Mesenchymal stem cell (in vitro differentiated cells and primary cell): ENCODE data around the gene RBBP8. TPM values are rescaled to one million over a fixed set of nuclear protein-coding genes. Genes with fewer than 3 reads are reported as not detected.
"Not testable (repeated sequence)": the region's sequence is repeated elsewhere in the genome, so short reads cannot be mapped to it uniquely, and the experiment has no call there.

Experiments used
- DNase-seq: peaks from one replicate; pipeline ENCODE4 v3.0.0-alpha.2; 2013
- H2AFZ ChIP-seq: one replicate; pipeline ENCODE4 v1.6.1; 2013; ENCODE audit warnings: low read depth, mild to moderate bottlenecking, control low read depth, inconsistent platforms, low read length, moderate library complexity
- H2AK5ac ChIP-seq: 2 replicates; pipeline ENCODE4 v1.6.1; 2013; ENCODE audit warnings: low read length, moderate library complexity, mild to moderate bottlenecking, inconsistent platforms; ENCODE audit not compliant: severe bottlenecking
- H2BK120ac ChIP-seq: one replicate; pipeline ENCODE4 v1.6.1; 2013; ENCODE audit warnings: low read depth, mild to moderate bottlenecking, inconsistent platforms, low read length, moderate library complexity
- H2BK12ac ChIP-seq, 2 experiments: one replicate each; pipeline ENCODE4 v1.6.1; 2013; ENCODE audit warnings: inconsistent platforms in 2 of 2, low read length in 2 of 2, mild to moderate bottlenecking in 2 of 2, moderate library complexity in 2 of 2, control low read depth in 1 of 2
- H2BK15ac ChIP-seq: one replicate; pipeline ENCODE4 v1.6.1; 2013; ENCODE audit warnings: mild to moderate bottlenecking, low read depth, inconsistent platforms; ENCODE audit not compliant: poor library complexity, severe bottlenecking
- H2BK5ac ChIP-seq: 2 replicates; pipeline ENCODE4 v1.6.1; 2013; ENCODE audit warnings: low read depth, mild to moderate bottlenecking, low read length, control low read depth, inconsistent platforms; ENCODE audit not compliant: poor library complexity, severe bottlenecking
- H3K14ac ChIP-seq, 2 experiments: one replicate each; pipeline ENCODE4 v1.6.1; 2013; ENCODE audit warnings: inconsistent platforms in 2 of 2, low read length in 2 of 2, control low read depth in 1 of 2, mild to moderate bottlenecking in 1 of 2, moderate library complexity in 1 of 2
- H3K18ac ChIP-seq, 2 experiments: one replicate each; pipeline ENCODE4 v1.6.1; 2013; ENCODE audit warnings: inconsistent platforms in 2 of 2, low read length in 2 of 2, control low read depth in 1 of 2, low read depth in 1 of 2, mild to moderate bottlenecking in 1 of 2
- H3K23ac ChIP-seq, 2 experiments: one replicate each; pipeline ENCODE4 v1.6.1; 2013; ENCODE audit warnings: inconsistent platforms in 2 of 2, low read length in 2 of 2, mild to moderate bottlenecking in 2 of 2, moderate library complexity in 2 of 2, control low read depth in 1 of 2
- H3K27ac ChIP-seq: 2 replicates; pipeline ENCODE4 v1.5.1; 2013; ENCODE audit warnings: mild to moderate bottlenecking, moderate library complexity, low read length, control low read depth, inconsistent platforms; ENCODE audit not compliant: poor library complexity, severe bottlenecking
- H3K27me3 ChIP-seq, 2 experiments: 2 replicates each; pipeline versions ENCODE4 v1.6.1 to v1.7.0; 2013; ENCODE audit warnings: low read length in 2 of 2, mild to moderate bottlenecking in 2 of 2, moderate library complexity in 2 of 2, control low read depth in 1 of 2, inconsistent platforms in 1 of 2; ENCODE audit not compliant: control insufficient read depth in 1 of 2, insufficient read depth in 1 of 2
- H3K36me3 ChIP-seq, 2 experiments: 2 replicates each; pipeline versions ENCODE4 v1.6.1 to v1.7.0; 2013; ENCODE audit warnings: low read length in 2 of 2, control low read depth in 1 of 2, inconsistent platforms in 1 of 2, low read depth in 1 of 2, mild to moderate bottlenecking in 1 of 2; ENCODE audit not compliant: insufficient read depth in 2 of 2, control insufficient read depth in 1 of 2
- H3K4ac ChIP-seq, 2 experiments: one replicate each; pipeline ENCODE4 v1.6.1; 2013; ENCODE audit warnings: inconsistent platforms in 2 of 2, low read length in 2 of 2, mild to moderate bottlenecking in 2 of 2, moderate library complexity in 2 of 2, control low read depth in 1 of 2, low read depth in 1 of 2
- H3K4me1 ChIP-seq: 2 replicates; pipeline ENCODE4 v1.6.1; 2013; ENCODE audit warnings: low read depth, low read length, control low read depth; ENCODE audit not compliant: control insufficient read depth, insufficient read depth
- H3K4me2 ChIP-seq: 2 replicates; pipeline ENCODE4 v1.6.1; 2013; ENCODE audit warnings: low read length, mild to moderate bottlenecking, inconsistent platforms; ENCODE audit not compliant: poor library complexity, severe bottlenecking
- H3K4me3 ChIP-seq, 2 experiments: 2 replicates each; pipeline versions ENCODE4 v1.5.1 to v1.7.0; 2013; ENCODE audit warnings: low read length in 2 of 2, mild to moderate bottlenecking in 2 of 2, control low read depth in 1 of 2, low read depth in 1 of 2; ENCODE audit not compliant: insufficient read depth in 1 of 2
- H3K79me1 ChIP-seq: replicated peaks from 2 replicates; pipeline ENCODE4 v1.6.1; 2013; ENCODE audit warnings: mild to moderate bottlenecking, control low read depth, low read length, inconsistent platforms; ENCODE audit not compliant: poor library complexity, severe bottlenecking
- H3K9ac ChIP-seq: 2 replicates; pipeline ENCODE4 v1.7.0; 2013; ENCODE audit warnings: mild to moderate bottlenecking, low read length, moderate library complexity
- H3K9me3 ChIP-seq: 2 replicates; pipeline ENCODE4 v1.7.0; 2013; ENCODE audit warnings: mild to moderate bottlenecking, low read length; ENCODE audit not compliant: control insufficient read depth
- H4K8ac ChIP-seq: one replicate; pipeline ENCODE4 v1.6.1; 2013; ENCODE audit warnings: inconsistent platforms, mild to moderate bottlenecking, low read length, moderate library complexity
- H4K91ac ChIP-seq: one replicate; pipeline ENCODE4 v1.6.1; 2013; ENCODE audit warnings: mild to moderate bottlenecking, low read length, inconsistent platforms
- WGBS: methylation state at CpG from one replicate; pipeline ENCODE4 v1.1.7; 2013; ENCODE audit warnings: mixed read lengths; 5-methylcytosine and 5-hydroxymethylcytosine counted together
- polyA plus RNA-seq, 2 experiments: library from polyadenylated mRNA; stranded (reverse); fragments of 200-250 nt; gene quantifications; one replicate each; pipeline ENCODE4 v1.2.3, GENCODE V29; 2013

RBBP8 gene
- polyA plus RNA-seq (2013, experiment 1 of 2) = 17.1 TPM
- 18.7 TPM for polyA plus RNA-seq (2013, experiment 2 of 2)

GRCh38 chr18:22933206-22933965 is at the start of gene RBBP8:
Gene RBBP8, plus strand, starts transcription at chr18:22933328. Its CDS starts 3,524 bp downstream, at chr18:22936852.
- peak within 1 kb of the TSS; percentile 67 for H2BK15ac ChIP-seq
- H2AK5ac ChIP-seq = no peak within 1 kb of the TSS
- H4K8ac ChIP-seq = peak within 1 kb of the TSS; percentile 75
- peaks cover 7% of the 10 kb centered on the region in 2 experiments for H3K36me3 ChIP-seq
- H3K23ac ChIP-seq = peak within 1 kb of the TSS in 1 of 2 experiments; percentile 96
- peak within 1 kb of the TSS; percentile 4 for H2BK5ac ChIP-seq
- H3K4me2 ChIP-seq = peak within 1 kb of the TSS; percentile 98
- H3K4ac ChIP-seq = peak within 1 kb of the TSS in 1 of 2 experiments; percentile 79
- H3K18ac ChIP-seq = peak within 1 kb of the TSS; percentile 56 to 60
- peak within 1 kb of the TSS; percentile 82 to 86 for H3K4me3 ChIP-seq
- no peaks in the 10 kb centered on the region for H3K9me3 ChIP-seq
- H3K79me1 ChIP-seq = peaks cover 6% of the 10 kb centered on the region
- H3K4me1 ChIP-seq = peaks cover 1% of the 10 kb centered on the region
- H2BK120ac ChIP-seq = peak within 1 kb of the TSS; percentile 57
- H2BK12ac ChIP-seq = peak within 1 kb of the TSS in 1 of 2 experiments; percentile 63
- peak within 1 kb of the TSS; percentile 98 for H3K9ac ChIP-seq
- H3K27me3 ChIP-seq = no peaks in the 10 kb centered on the region
- under 1% methylated on average over 64 of the region's 82 CpGs for WGBS
- peak within 1 kb of the TSS; percentile 56 for H4K91ac ChIP-seq
- peak within 1 kb of the TSS; percentile 89 for H2AFZ ChIP-seq
- peak; percentile 87 for DNase-seq
- peak within 1 kb of the TSS in 1 of 2 experiments; percentile 86 for H3K14ac ChIP-seq
- H3K27ac ChIP-seq = peak within 1 kb of the TSS; percentile 78

GRCh38 chr18:22883827-22884226 is 49.3 kb upstream of the RBBP8 start:
- WGBS = no CpG with 5 or more reads among the region's 1 CpG
- Histone ChIP-seq H3K4me3 (no peak overlapping the region), H3K18ac (no peak overlapping the region), H2AK5ac (no peak overlapping the region), H3K27ac (no peak overlapping the region), H3K27me3 (no peaks in the 10 kb centered on the region), H4K8ac (no peak overlapping the region), H3K4me2 (no peak overlapping the region), H2AFZ (no peak overlapping the region), H3K9me3 (no peaks in the 10 kb centered on the region), H3K79me1 (no peaks in the 10 kb centered on the region), H2BK15ac (no peak overlapping the region), H3K14ac (no peak overlapping the region), H2BK120ac (no peak overlapping the region), H2BK12ac (no peak overlapping the region), H3K9ac (no peak overlapping the region), H3K4me1 (no peaks in the 10 kb centered on the region), H4K91ac (no peak overlapping the region), H3K23ac (no peak overlapping the region), H3K4ac (no peak overlapping the region), H3K36me3 (no peaks in the 10 kb centered on the region), H2BK5ac (no peak overlapping the region)
- DNase-seq = no peak

DNA sequence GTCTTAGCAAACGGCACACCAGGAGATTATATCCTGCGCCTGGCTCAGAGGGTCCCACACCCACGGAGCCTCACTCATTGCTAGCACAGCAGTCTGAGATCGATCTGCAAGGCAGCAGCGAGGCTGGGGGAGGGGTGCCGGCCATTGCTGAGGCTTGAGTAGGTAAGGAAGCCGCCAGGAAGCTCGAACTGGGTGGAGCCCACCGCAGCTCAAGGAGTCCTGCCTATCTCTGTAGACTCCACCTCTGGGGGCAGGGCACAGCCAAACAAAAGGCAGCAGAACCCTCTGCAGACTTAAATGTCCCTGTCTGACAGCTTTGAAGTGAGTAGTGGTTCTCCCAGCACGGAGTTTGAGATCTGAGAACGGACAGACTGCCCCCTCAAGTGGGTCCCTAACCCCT is 47.4 kb upstream of the RBBP8 start:
- 84% methylated on average over 11 of the region's 11 CpGs for WGBS
- H3K9ac ChIP-seq, H3K4me1 ChIP-seq, H3K9me3 ChIP-seq, H2BK15ac ChIP-seq, H2BK5ac ChIP-seq, DNase-seq, H2AFZ ChIP-seq, H3K36me3 ChIP-seq, H4K91ac ChIP-seq, H3K4me3 ChIP-seq, H2BK12ac ChIP-seq, H4K8ac ChIP-seq, H3K23ac ChIP-seq, H3K79me1 ChIP-seq, H2AK5ac ChIP-seq, H3K14ac ChIP-seq, H3K18ac ChIP-seq, H2BK120ac ChIP-seq, H3K27me3 ChIP-seq, H3K4me2 ChIP-seq, H3K27ac ChIP-seq, H3K4ac ChIP-seq: not testable (repeated sequence)

GRCh38 chr18:22899421-22899820 is 33.7 kb upstream of the RBBP8 start:
- no peak overlapping the region for H2BK12ac ChIP-seq
- H2AK5ac ChIP-seq = no peak overlapping the region
- no peak overlapping the region for H4K91ac ChIP-seq
- H3K9ac ChIP-seq = no peak overlapping the region
- no peak overlapping the region for H2BK15ac ChIP-seq
- no peaks in the 10 kb centered on the region for H3K36me3 ChIP-seq
- H3K4me1 ChIP-seq = peaks cover 1% of the 10 kb centered on the region
- H3K18ac ChIP-seq = no peak overlapping the region
- no peak overlapping the region for H3K23ac ChIP-seq
- H3K79me1 ChIP-seq = no peaks in the 10 kb centered on the region
- H2BK120ac ChIP-seq = no peak overlapping the region
- no peaks in the 10 kb centered on the region for H3K27me3 ChIP-seq
- H2BK5ac ChIP-seq = no peak overlapping the region
- no peak overlapping the region for H3K14ac ChIP-seq
- DNase-seq = no peak
- H3K9me3 ChIP-seq = no peaks in the 10 kb centered on the region
- H2AFZ ChIP-seq = no peak overlapping the region
- H4K8ac ChIP-seq = no peak overlapping the region
- H3K4ac ChIP-seq = no peak overlapping the region
- no peak overlapping the region for H3K4me2 ChIP-seq
- no peak overlapping the region for H3K27ac ChIP-seq
- no peak overlapping the region for H3K4me3 ChIP-seq
